HCT116 (cell line): ENCODE data around the gene TIAM1.

ENCODE experiments used
- CTCF ChIP-seq, 3 experiments: fragments of 200-600 bp in 1 of 3; sonication (generic) in 1 of 3; IDR thresholded peaks in 2 of 3; conservative IDR thresholded peaks in 1 of 3; 2 replicates each; pipeline ENCODE4 v1.5.1; 2012 to 2017; ENCODE audit warnings: low read depth in 2 of 3, low read length in 2 of 3, antibody characterized with exemption in 1 of 3, borderline replicate concordance in 1 of 3, control low read depth in 1 of 3, mild to moderate bottlenecking in 1 of 3, mixed read lengths in 1 of 3, mixed run types in 1 of 3, moderate library complexity in 1 of 3; ENCODE audit not compliant: insufficient read depth in 1 of 3
- ELF1 ChIP-seq: IDR thresholded peaks from 2 replicates; pipeline ENCODE4 v1.6.1; 2012; ENCODE audit warnings: low read depth, borderline replicate concordance
- EZH2 ChIP-seq: fragments of 200-600 bp; sonication (generic); IDR thresholded peaks from 2 replicates; pipeline ENCODE4 v1.6.1; 2017; ENCODE audit warnings: antibody characterized with exemption, mixed run types
- EZH2phosphoT487 ChIP-seq: fragments of 200-600 bp; IDR thresholded peaks from 2 replicates; pipeline ENCODE4 v1.6.1; 2018; ENCODE audit warnings: antibody characterized with exemption, borderline replicate concordance
- JUND ChIP-seq: IDR thresholded peaks from 2 replicates; pipeline ENCODE4 v1.6.1; 2012
- MAX ChIP-seq: IDR thresholded peaks from 2 replicates; pipeline ENCODE4 v1.6.1; 2012
- POLR2A ChIP-seq: IDR thresholded peaks from 2 replicates; pipeline ENCODE4 v1.7.0; 2011; ENCODE audit warnings: borderline replicate concordance; ENCODE audit not compliant: insufficient read depth, insufficient read length; ENCODE audit errors: extremely low read depth
- POLR2AphosphoS5 ChIP-seq: IDR thresholded peaks from 2 replicates; pipeline ENCODE4 v1.6.1; 2011; ENCODE audit warnings: mild to moderate bottlenecking, low read depth, low read length, moderate library complexity
- REST ChIP-seq: IDR thresholded peaks from 2 replicates; pipeline ENCODE4 v1.6.1; 2012; ENCODE audit warnings: low read depth
- YY1 ChIP-seq: IDR thresholded peaks from 2 replicates; pipeline ENCODE4 v1.6.1; 2011; ENCODE audit warnings: low read length, low read depth, moderate library complexity, mild to moderate bottlenecking; ENCODE audit not compliant: insufficient replicate concordance; ENCODE audit errors: extremely low read depth
- ZNF274 ChIP-seq: fragments of 200-500 bp; sonication (Bioruptor generic); IDR thresholded peaks from 2 replicates; pipeline ENCODE4 v1.6.1; 2014; ENCODE audit warnings: mild to moderate bottlenecking, low read depth, low read length, inconsistent platforms
- TF ChIP-seq, protein P1 (sequence below): IDR thresholded peaks from 2 replicates; pipeline ENCODE4 v1.6.1; 2012

DNA sequence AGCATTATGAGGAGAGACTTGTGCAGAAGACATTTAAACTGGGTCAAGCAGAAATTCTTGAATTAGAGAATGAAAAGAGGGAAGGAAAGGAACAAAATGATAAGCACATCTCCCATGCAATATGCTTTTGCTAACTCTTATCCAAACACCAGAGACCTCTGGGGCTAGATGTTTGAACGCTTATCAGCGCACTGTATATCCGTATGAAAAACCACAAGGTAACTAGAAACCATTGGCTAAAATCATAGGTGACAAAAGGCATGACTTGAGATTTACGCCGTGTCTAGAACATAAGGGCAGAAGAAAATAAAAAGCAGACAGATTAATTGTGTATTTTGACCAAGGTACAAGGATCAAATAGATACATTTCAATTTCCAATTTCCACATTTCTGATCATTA is 38.0 kb upstream of the TIAM1 start:
- TF ChIP-seq POLR2A, result no peak
- no peak for TF ChIP-seq CTCF (IDR thresholded peaks at IDR 0.05 in 2 of 3, conservative IDR thresholded peaks at IDR 0.05 in 1 of 3; ENCODE audit: borderline replicate concordance in 1 of 3, insufficient read depth in 1 of 3, low read depth in 2 of 3, low read length in 2 of 3)
- TF ChIP-seq, protein P1, sequence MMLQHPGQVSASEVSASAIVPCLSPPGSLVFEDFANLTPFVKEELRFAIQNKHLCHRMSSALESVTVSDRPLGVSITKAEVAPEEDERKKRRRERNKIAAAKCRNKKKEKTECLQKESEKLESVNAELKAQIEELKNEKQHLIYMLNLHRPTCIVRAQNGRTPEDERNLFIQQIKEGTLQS, result no peak
- TF ChIP-seq POLR2AphosphoS5, result no peak
- no peak for TF ChIP-seq ELF1
- TF ChIP-seq REST, result no peak
- TF ChIP-seq MAX, result no peak
- no peak for TF ChIP-seq JUND
- TF ChIP-seq EZH2, result no peak
- TF ChIP-seq ZNF274, result no peak
- TF ChIP-seq YY1, result no peak
- TF ChIP-seq EZH2phosphoT487, result no peak
